IMR-90 (cell line): ENCODE data around the gene GTPBP6. TPM values are rescaled to one million over a fixed set of nuclear protein-coding genes. Genes with fewer than 3 reads are reported as not detected.
"Not testable (repeated sequence)": the region's sequence is repeated elsewhere in the genome, so short reads cannot be mapped to it uniquely, and the experiment has no call there.

Source experiments
- ATAC-seq: fragments of 200-7000 bp; cut with Tn5 transposase; 2 replicates; pipeline ENCODE4 v1.9.1; 2020; ENCODE audit warnings: low read depth, mild to moderate bottlenecking, moderate library complexity
- BruUV-seq: library from RNA; stranded (reverse); fragments of 400-500 nt; replicated peaks from 2 replicates; lab custom pipeline; 2021; lab: Mats Ljungman, UMichigan
- CTCF ChIA-PET: fragments of 300-600 bp; formaldehyde crosslinking; extraction: SDS; loops from one replicate; lab custom pipeline; 2021; ENCODE audit warnings: antibody characterized with exemption; lab: Yijun Ruan, JAX
- POLR2A ChIA-PET: fragments of 300-600 bp; sonication (Branson Sonifier 250); formaldehyde crosslinking; loops from one replicate; lab custom pipeline; 2022; ENCODE audit warnings: antibody characterized with exemption; ENCODE audit not compliant: unreplicated experiment; lab: Charles Lee
- DNase-seq: peaks from one replicate; pipeline ENCODE4 v3.0.0; 2013
- H2AFZ ChIP-seq: replicated peaks from 2 replicates; pipeline ENCODE3; 2013; ENCODE audit warnings: low read length, mild to moderate bottlenecking; ENCODE audit not compliant: poor library complexity
- H2AK5ac ChIP-seq: 2 replicates; pipeline ENCODE4 v1.6.1; 2013; ENCODE audit warnings: low read depth, low read length, inconsistent platforms
- H2AK9ac ChIP-seq: replicated peaks from 2 replicates; pipeline ENCODE3; 2013; ENCODE audit warnings: mild to moderate bottlenecking, low read depth, low read length, moderate library complexity; ENCODE audit not compliant: poor library complexity
- H2BK120ac ChIP-seq: 2 replicates; pipeline ENCODE4 v1.6.1; 2013; ENCODE audit warnings: low read depth, low read length, inconsistent platforms
- H2BK15ac ChIP-seq: 3 replicates; pipeline ENCODE4 v1.6.1; 2013; ENCODE audit warnings: low read depth, low read length, inconsistent platforms
- H2BK20ac ChIP-seq: 2 replicates; pipeline ENCODE4 v1.6.1; 2013; ENCODE audit warnings: low read depth, mild to moderate bottlenecking, inconsistent platforms, low read length, moderate library complexity
- H2BK5ac ChIP-seq: 2 replicates; pipeline ENCODE4 v1.6.1; 2013; ENCODE audit warnings: mild to moderate bottlenecking, low read depth, low read length, inconsistent platforms; ENCODE audit not compliant: poor library complexity, severe bottlenecking
- H3K14ac ChIP-seq: replicated peaks from 2 replicates; pipeline ENCODE4 v1.6.1; 2013; ENCODE audit warnings: low read depth, low read length, inconsistent platforms
- H3K18ac ChIP-seq: 2 replicates; pipeline ENCODE4 v1.6.1; 2013; ENCODE audit warnings: low read depth, low read length, control low read depth
- H3K23ac ChIP-seq: 2 replicates; pipeline ENCODE4 v1.6.1; 2013; ENCODE audit warnings: low read depth, low read length, inconsistent platforms
- H3K27ac ChIP-seq: 2 replicates; pipeline ENCODE4 v1.5.1; 2013; ENCODE audit warnings: mild to moderate bottlenecking, control low read depth, low read length; ENCODE audit not compliant: insufficient read depth
- H3K27me3 ChIP-seq: 2 replicates; pipeline ENCODE4 v1.6.1; 2013; ENCODE audit warnings: low read length; ENCODE audit not compliant: control insufficient read depth, insufficient read depth
- H3K36me3 ChIP-seq: 2 replicates; pipeline ENCODE4 v1.6.1; 2013; ENCODE audit warnings: low read length, mixed read lengths; ENCODE audit not compliant: control insufficient read depth, insufficient read depth
- H3K4ac ChIP-seq: 2 replicates; pipeline ENCODE4 v1.6.1; 2013; ENCODE audit warnings: low read depth, low read length, inconsistent platforms
- H3K4me1 ChIP-seq: 2 replicates; pipeline ENCODE4 v1.6.1; 2013; ENCODE audit warnings: low read length, mixed read lengths; ENCODE audit not compliant: control insufficient read depth, insufficient read depth
- H3K4me2 ChIP-seq: 2 replicates; pipeline ENCODE4 v1.6.1; 2013; ENCODE audit warnings: low read depth, mild to moderate bottlenecking, control low read depth, low read length, moderate library complexity
- H3K4me3 ChIP-seq: 2 replicates; pipeline ENCODE4 v1.5.1; 2013; ENCODE audit warnings: low read depth, mild to moderate bottlenecking, control low read depth, low read length, moderate library complexity; ENCODE audit not compliant: insufficient read depth
- H3K56ac ChIP-seq: 2 replicates; pipeline ENCODE4 v1.6.1; 2013; ENCODE audit warnings: low read length, inconsistent platforms; ENCODE audit not compliant: insufficient read depth; ENCODE audit errors: extremely low read depth
- H3K79me1 ChIP-seq, 2 experiments: 2 replicates each; pipeline ENCODE4 v1.6.1; 2013; ENCODE audit warnings: low read length in 2 of 2, inconsistent platforms in 1 of 2, low read depth in 1 of 2
- H3K9ac ChIP-seq: 2 replicates; pipeline ENCODE4 v1.6.1; 2013; ENCODE audit warnings: low read depth, low read length, control low read depth
- H3K9me1 ChIP-seq: 2 replicates; pipeline ENCODE4 v1.6.1; 2013; ENCODE audit warnings: low read length, inconsistent platforms; ENCODE audit not compliant: insufficient read depth
- H3K9me3 ChIP-seq: 2 replicates; pipeline ENCODE4 v1.6.1; 2013; ENCODE audit warnings: low read length; ENCODE audit not compliant: control insufficient read depth, insufficient read depth
- H4K20me1 ChIP-seq: 2 replicates; pipeline ENCODE4 v1.6.1; 2013; ENCODE audit warnings: low read length, inconsistent platforms; ENCODE audit not compliant: insufficient read depth
- H4K5ac ChIP-seq: 2 replicates; pipeline ENCODE4 v1.6.1; 2013; ENCODE audit warnings: mild to moderate bottlenecking, low read depth, low read length, control low read depth
- H4K8ac ChIP-seq, 2 experiments: 2 replicates each; pipeline ENCODE4 v1.6.1; 2013; ENCODE audit warnings: low read depth in 2 of 2, low read length in 2 of 2, control low read depth in 1 of 2, inconsistent platforms in 1 of 2
- H4K91ac ChIP-seq: 2 replicates; pipeline ENCODE4 v1.6.1; 2013; ENCODE audit warnings: low read depth, low read length, inconsistent platforms; ENCODE audit not compliant: insufficient read depth
- WGBS, 2 experiments: methylation state at CpG; one replicate each; pipeline versions ENCODE4 v1.1.5 to v1.1.7; 2013; ENCODE audit warnings: missing lambda C conversion rate in 2 of 2; ENCODE audit not compliant: insufficient read length in 1 of 2; ENCODE audit errors: extremely low coverage in 2 of 2; 5-methylcytosine and 5-hydroxymethylcytosine counted together
- dilution Hi-C: fragments of 300-500 bp; cut with HindIII; formaldehyde crosslinking; loops from one replicate; pipeline ENCODE4 v1.14.3; 2018; ENCODE audit warnings: low sequenced_read_pairs; ENCODE audit not compliant: unreplicated experiment
- in situ Hi-C: fragments of 300-500 bp; cut with MboI; formaldehyde crosslinking; loops from 3 replicates; pipeline ENCODE4 v1.14.3; 2019; ENCODE audit warnings: low sequenced_read_pairs, inconsistent platforms, mixed read lengths
- intact Hi-C: fragments of 100-400 bp; cut with micrococcal nuclease; formaldehyde crosslinking; loops from 2 replicates; pipeline ENCODE4 v1.10.0; 2022
- polyA plus RNA-seq, 3 experiments: library from polyadenylated mRNA; depleted of rRNA; stranded (reverse); fragments of >200 nt; gene quantifications; 2 replicates each; pipeline ENCODE4 v1.2.3, GENCODE V29; 2012; ENCODE audit warnings: low replicate concordance in 1 of 3
- total RNA-seq: library from RNA; depleted of rRNA; stranded (reverse); fragments of >200 nt; gene quantifications from 2 replicates; pipeline ENCODE4 v1.2.3, GENCODE V29; 2012

Gene GTPBP6
- total and polyA plus RNA-seq, 2 of the 4 experiments (the other 2 are of a cell fraction), result 24.0 to 31.6 TPM

DNA sequence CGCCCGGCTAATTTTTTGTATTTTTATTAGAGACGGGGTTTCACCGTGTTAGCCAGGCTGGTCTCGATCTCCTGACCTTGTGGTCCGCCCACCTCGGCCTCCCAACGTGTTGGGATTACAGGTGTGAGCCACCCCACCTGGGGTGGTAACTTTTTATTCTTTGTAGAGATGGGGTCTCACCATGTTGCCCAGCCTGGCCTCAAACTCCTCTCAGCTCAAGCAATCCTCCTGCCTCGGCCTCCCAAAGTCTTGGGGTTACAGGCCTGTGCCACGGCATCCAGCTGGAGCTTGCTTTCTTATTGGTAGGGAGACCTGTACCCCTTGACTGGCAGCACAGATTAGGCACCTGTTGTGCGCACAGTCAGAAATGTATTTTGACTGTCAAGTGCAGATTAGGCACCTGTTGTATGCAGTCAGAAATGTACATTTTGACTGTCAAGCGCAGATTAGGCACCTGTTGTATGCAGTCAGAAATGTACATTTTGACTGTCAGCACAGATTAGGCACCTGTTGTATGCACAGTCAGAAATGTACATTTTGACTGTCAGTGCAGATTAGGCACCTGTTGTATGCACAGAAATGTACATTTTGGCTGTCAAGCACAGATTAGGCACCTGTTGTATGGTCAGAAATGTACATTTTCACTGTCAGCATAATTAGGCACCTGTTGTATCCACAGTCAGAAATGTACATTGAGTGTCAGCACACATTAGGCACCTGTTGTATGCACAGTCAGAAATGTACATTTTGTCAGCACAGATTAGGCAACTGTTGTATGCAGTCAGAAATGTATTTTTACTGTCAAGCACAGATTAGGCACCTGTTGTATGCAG is 12.6 kb downstream of the GTPBP6 start:
- H2BK5ac ChIP-seq, H3K4me2 ChIP-seq, H2BK15ac ChIP-seq, H2AK5ac ChIP-seq, H2BK20ac ChIP-seq, DNase-seq, H3K23ac ChIP-seq, H3K4ac ChIP-seq, dilution Hi-C loops, POLR2A ChIA-PET, H2AK9ac ChIP-seq, H3K9me1 ChIP-seq, H3K27me3 ChIP-seq, H3K79me1 ChIP-seq, H4K91ac ChIP-seq, H2AFZ ChIP-seq, BruUV-seq, H3K4me1 ChIP-seq, ATAC-seq, H2BK120ac ChIP-seq, H3K4me3 ChIP-seq, H3K9me3 ChIP-seq, H3K9ac ChIP-seq, CTCF ChIA-PET, H4K20me1 ChIP-seq, H3K27ac ChIP-seq, H4K5ac ChIP-seq, H3K56ac ChIP-seq, H3K18ac ChIP-seq, intact Hi-C loops, in situ Hi-C loops, H3K14ac ChIP-seq, H4K8ac ChIP-seq: not testable (repeated sequence)
- WGBS, 2 experiments, result 97% methylated on average over 6 of the region's 12 CpGs; no CpG with 5 or more reads in 1 of the 2 experiments
- peaks cover 56% of the 10 kb centered on the region for H3K36me3 ChIP-seq
